ENCODE results near the gene MCTP1. TPM values are rescaled to one million over a fixed set of nuclear protein-coding genes. Genes with fewer than 3 reads are reported as not detected.
"Not testable (repeated sequence)": the region's sequence is repeated elsewhere in the genome, so short reads cannot be mapped to it uniquely, and the experiment has no call there.

Gene MCTP1
- total RNA-seq, 2 experiments from 2014 or later, result not detected

DNA sequence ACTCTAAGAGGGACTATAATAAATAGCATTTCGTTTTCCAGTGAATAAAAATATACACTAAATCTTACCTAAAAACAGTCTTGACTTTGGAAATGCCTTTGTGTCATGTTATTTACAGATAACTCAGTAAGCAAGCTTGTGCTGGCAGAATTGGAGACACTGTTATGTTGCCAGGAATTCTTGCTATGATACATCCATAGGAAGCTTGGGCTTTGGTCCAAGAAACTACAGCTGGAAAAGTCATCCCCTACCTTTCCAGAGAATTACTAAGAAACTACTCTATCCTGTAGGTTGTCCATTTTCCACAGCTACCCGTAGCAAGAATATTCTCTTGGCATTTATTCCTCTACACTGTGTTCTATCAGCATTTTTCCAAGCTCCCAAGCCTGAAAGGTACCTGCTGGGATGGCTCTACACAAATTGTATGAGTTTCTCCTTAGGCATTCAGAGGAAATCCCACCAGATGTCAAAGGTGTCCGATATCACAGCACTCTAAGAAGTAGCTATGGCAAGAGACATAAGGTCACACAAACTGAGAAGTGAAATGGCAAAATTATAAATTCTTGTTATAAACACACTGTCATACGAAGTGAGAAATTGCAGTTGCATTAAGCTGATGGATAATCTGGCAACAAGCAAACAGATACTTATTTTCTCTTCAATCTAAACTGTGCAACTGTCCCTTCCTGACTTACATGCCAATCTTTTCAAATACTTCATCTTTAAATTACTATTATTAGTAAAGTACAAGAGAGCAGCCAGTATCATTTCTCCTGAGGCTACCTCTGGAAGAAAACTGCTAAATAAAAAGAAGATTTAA lies 68.5 kb downstream of the MCTP1 start:
- H3K36me3 ChIP-seq (ENCODE audit: insufficient read depth, low read length), result no peaks in the 10 kb centered on the region
- POLR2A ChIA-PET, result interaction anchor here (0.6 kb wide), 1 partner anchor 17 kb away, joined by 3 read pairs; no protein-coding TSS in a partner anchor
- DNase-seq (ENCODE audit: low spot score), result no peak
- no peak overlapping the region for H3K4me2 ChIP-seq (ENCODE audit: low read length)
- no peaks in the 10 kb centered on the region for H3K9me2 ChIP-seq (ENCODE audit: insufficient read depth, low read length)
- no peak overlapping the region for H3K4me3 ChIP-seq (ENCODE audit: low read depth, low read length, poor library complexity, severe bottlenecking)
- H3K79me2 ChIP-seq (ENCODE audit: insufficient read depth, low read depth, low read length), result no peaks in the 10 kb centered on the region
- no peak overlapping the region for H2AFZ ChIP-seq (ENCODE audit: low read length)
- TF ChIP-seq EZH2phosphoT487 (IDR thresholded peaks at IDR 0.05; ENCODE audit: borderline replicate concordance, low read depth, low read length), result no peak
- TF ChIP-seq, protein P1, sequence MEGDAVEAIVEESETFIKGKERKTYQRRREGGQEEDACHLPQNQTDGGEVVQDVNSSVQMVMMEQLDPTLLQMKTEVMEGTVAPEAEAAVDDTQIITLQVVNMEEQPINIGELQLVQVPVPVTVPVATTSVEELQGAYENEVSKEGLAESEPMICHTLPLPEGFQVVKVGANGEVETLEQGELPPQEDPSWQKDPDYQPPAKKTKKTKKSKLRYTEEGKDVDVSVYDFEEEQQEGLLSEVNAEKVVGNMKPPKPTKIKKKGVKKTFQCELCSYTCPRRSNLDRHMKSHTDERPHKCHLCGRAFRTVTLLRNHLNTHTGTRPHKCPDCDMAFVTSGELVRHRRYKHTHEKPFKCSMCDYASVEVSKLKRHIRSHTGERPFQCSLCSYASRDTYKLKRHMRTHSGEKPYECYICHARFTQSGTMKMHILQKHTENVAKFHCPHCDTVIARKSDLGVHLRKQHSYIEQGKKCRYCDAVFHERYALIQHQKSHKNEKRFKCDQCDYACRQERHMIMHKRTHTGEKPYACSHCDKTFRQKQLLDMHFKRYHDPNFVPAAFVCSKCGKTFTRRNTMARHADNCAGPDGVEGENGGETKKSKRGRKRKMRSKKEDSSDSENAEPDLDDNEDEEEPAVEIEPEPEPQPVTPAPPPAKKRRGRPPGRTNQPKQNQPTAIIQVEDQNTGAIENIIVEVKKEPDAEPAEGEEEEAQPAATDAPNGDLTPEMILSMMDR (conservative IDR thresholded peaks at IDR 0.05; ENCODE audit: low read length), result no peak
- no peak overlapping the region for H3K27ac ChIP-seq (ENCODE audit: low read depth, low read length, poor library complexity, severe bottlenecking)
- CTCF ChIA-PET (ENCODE audit: unreplicated experiment), result no interaction called here
- intact Hi-C loops (cut with micrococcal nuclease; ENCODE audit: unreplicated experiment), result no loop called here
- H3K4me1 ChIP-seq (ENCODE audit: insufficient read depth, low read length, poor library complexity, severe bottlenecking), result no peaks in the 10 kb centered on the region
- no peaks in the 10 kb centered on the region for H4K20me1 ChIP-seq (ENCODE audit: insufficient read depth, low read length)
- no TSS peak for BruUV-seq (replicated peaks)
- H3K9me3 ChIP-seq (ENCODE audit: low read length), result no peaks in the 10 kb centered on the region

DNA sequence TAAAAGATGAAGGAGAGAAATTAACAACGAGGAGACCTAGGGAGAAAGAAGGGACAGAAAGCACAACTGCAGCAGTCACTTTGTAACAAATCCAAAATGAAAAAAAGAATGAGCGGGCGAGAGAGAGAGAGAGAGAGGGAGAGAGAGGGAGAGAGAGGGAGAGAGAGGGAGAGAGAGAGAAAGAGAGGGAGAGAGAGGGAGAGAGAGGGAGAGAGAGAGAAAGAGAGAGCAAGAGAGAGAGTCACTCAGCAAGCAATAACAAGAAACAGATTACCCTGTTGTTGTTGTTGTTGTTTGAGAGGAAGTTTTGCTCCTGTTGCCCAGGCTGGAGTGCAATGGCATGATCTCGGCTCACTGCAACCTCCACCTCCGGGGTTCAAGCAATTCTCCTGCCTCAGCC lies 77.1 kb downstream of the MCTP1 start:
- BruUV-seq (replicated peaks); H2AFZ ChIP-seq (ENCODE audit: low read length); H3K27ac ChIP-seq (ENCODE audit: low read depth, low read length, poor library complexity, severe bottlenecking); CTCF ChIA-PET (ENCODE audit: unreplicated experiment); POLR2A ChIA-PET; intact Hi-C loops (cut with micrococcal nuclease; ENCODE audit: unreplicated experiment); H3K9me2 ChIP-seq (ENCODE audit: insufficient read depth, low read length); H3K4me1 ChIP-seq (ENCODE audit: insufficient read depth, low read length, poor library complexity, severe bottlenecking); H3K36me3 ChIP-seq (ENCODE audit: insufficient read depth, low read length); H3K9me3 ChIP-seq (ENCODE audit: low read length); H3K4me3 ChIP-seq (ENCODE audit: low read depth, low read length, poor library complexity, severe bottlenecking); H3K4me2 ChIP-seq (ENCODE audit: low read length); DNase-seq (ENCODE audit: low spot score); H3K79me2 ChIP-seq (ENCODE audit: insufficient read depth, low read depth, low read length); H4K20me1 ChIP-seq (ENCODE audit: insufficient read depth, low read length): not testable (repeated sequence)

DNA sequence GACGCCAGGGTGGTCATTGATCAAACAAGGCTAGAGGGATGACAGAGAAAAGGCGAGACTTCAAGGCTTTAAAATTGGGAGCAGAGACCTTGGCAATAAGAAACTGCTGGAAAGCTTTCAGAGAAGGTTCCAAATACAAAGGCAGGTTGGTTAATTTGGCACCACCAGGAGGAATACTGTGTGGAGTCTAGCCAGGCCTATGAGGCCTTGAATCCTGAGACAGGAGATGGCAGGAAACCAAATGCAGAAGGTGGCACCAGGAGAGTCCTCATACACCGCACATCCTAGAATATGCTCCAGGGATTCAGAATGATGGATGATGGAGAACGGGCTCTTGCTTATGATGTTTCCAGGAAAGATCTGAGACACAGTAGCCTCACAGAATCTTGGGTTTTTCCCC lies 90.0 kb downstream of the MCTP1 start:
- H3K4me2 ChIP-seq (ENCODE audit: low read length), result no peak overlapping the region
- H3K4me1 ChIP-seq (ENCODE audit: insufficient read depth, low read length, poor library complexity, severe bottlenecking), result no peaks in the 10 kb centered on the region
- DNase-seq (ENCODE audit: low spot score), result no peak
- H3K4me3 ChIP-seq (ENCODE audit: low read depth, low read length, poor library complexity, severe bottlenecking), result no peak overlapping the region
- BruUV-seq (replicated peaks), result no TSS peak
- no peaks in the 10 kb centered on the region for H3K79me2 ChIP-seq (ENCODE audit: insufficient read depth, low read depth, low read length)
- TF ChIP-seq EZH2phosphoT487 (IDR thresholded peaks at IDR 0.05; ENCODE audit: borderline replicate concordance, low read depth, low read length), result no peak
- TF ChIP-seq, protein P1 (conservative IDR thresholded peaks at IDR 0.05; ENCODE audit: low read length), result no peak
- H3K27ac ChIP-seq (ENCODE audit: low read depth, low read length, poor library complexity, severe bottlenecking), result no peak overlapping the region
- H4K20me1 ChIP-seq (ENCODE audit: insufficient read depth, low read length), result no peaks in the 10 kb centered on the region
- no peaks in the 10 kb centered on the region for H3K9me3 ChIP-seq (ENCODE audit: low read length)
- no peaks in the 10 kb centered on the region for H3K36me3 ChIP-seq (ENCODE audit: insufficient read depth, low read length)
- H3K9me2 ChIP-seq (ENCODE audit: insufficient read depth, low read length), result no peaks in the 10 kb centered on the region
- CTCF ChIA-PET (ENCODE audit: unreplicated experiment), result no interaction called here
- no peak overlapping the region for H2AFZ ChIP-seq (ENCODE audit: low read length)
- POLR2A ChIA-PET, result no interaction called here
- intact Hi-C loops (cut with micrococcal nuclease; ENCODE audit: unreplicated experiment), result no loop called here
